ENCODE data around the gene TBCK. TPM values are rescaled to one million over a fixed set of nuclear protein-coding genes. Genes with fewer than 3 reads are reported as not detected.
"Not testable (repeated sequence)": the region's sequence is repeated elsewhere in the genome, so short reads cannot be mapped to it uniquely, and the experiment has no call there.

TBCK gene
- total and polyA plus RNA-seq, 2 donors (not counting 3 experiments of a cell fraction or from before 2014, with no cell fraction given): 18.2 to 38.6 TPM

- H4K20me1 ChIP-seq (replicated peaks; ENCODE audit: control insufficient read depth, extremely low read depth, insufficient read depth, low read length); H3K4me1 ChIP-seq (ENCODE audit: control insufficient read depth, extremely low read depth, insufficient read depth, low read length); H3K4me3 ChIP-seq (replicated peaks in 1 of 3; ENCODE audit: insufficient read depth in 1 of 3, low read depth in 1 of 3, low read length in 3 of 3); CTCF ChIA-PET; H3K27ac ChIP-seq (ENCODE audit: insufficient read depth, low read depth, low read length); H2AFZ ChIP-seq (ENCODE audit: low read depth, low read length); H3K9ac ChIP-seq (replicated peaks; ENCODE audit: extremely low read depth, insufficient read depth, low read length); FAIRE-seq; H3K79me2 ChIP-seq (ENCODE audit: control insufficient read depth, insufficient read depth, low read length); H3K36me3 ChIP-seq (ENCODE audit: control insufficient read depth in 2 of 2, extremely low read depth in 1 of 2, insufficient read depth in 2 of 2, low read length in 2 of 2); dilution Hi-C loops (cut with MboI; ENCODE audit: extremely low pct_ligation_motif_present, low sequenced_read_pairs); intact Hi-C loops (cut with micrococcal nuclease); H3K9me3 ChIP-seq (replicated peaks; ENCODE audit: control insufficient read depth, insufficient read depth, low read length); H3K4me2 ChIP-seq (ENCODE audit: insufficient read depth, low read length); BruUV-seq (replicated peaks); DNase-seq (ENCODE audit: low read depth, low spot score); POLR2A ChIA-PET; H3K9me1 ChIP-seq (replicated peaks; ENCODE audit: control insufficient read depth, extremely low read depth, insufficient read depth, low read length); H3K27me3 ChIP-seq (ENCODE audit: control insufficient read depth in 2 of 2, insufficient read depth in 2 of 2, low read length in 2 of 2): not testable (repeated sequence)
Observed at GRCh38 chr4:106119949-106120555, 196.0 kb downstream of the TBCK start.

DNA sequence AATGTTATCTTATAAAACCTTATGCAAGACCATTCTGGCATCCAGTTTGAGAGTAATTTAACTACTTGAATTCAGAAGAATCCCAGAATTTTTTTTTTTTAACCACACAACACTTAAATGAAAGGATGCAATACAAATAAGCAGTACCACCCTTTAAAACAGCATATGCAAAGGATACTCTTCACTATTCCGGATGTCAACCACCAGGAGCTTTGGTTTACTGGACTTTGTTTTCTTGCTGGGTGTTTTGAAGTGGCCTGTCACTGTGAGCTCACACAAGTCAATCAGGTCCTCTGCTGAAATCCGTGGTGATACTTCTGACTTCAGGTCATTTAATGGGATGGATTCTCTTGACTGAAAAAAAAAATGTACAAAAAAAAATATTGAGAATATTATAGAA is 200.0 kb downstream of the TBCK start:
- dilution Hi-C loops (cut with MboI; ENCODE audit: extremely low pct_ligation_motif_present, low sequenced_read_pairs) (no loop called here), intact Hi-C loops (cut with micrococcal nuclease) (no loop called here)
- H2AFZ ChIP-seq (ENCODE audit: low read depth, low read length): no peak overlapping the region
- no peaks in the 10 kb centered on the region for H3K4me1 ChIP-seq (ENCODE audit: control insufficient read depth, extremely low read depth, insufficient read depth, low read length)
- no peaks in the 10 kb centered on the region for H3K36me3 ChIP-seq (ENCODE audit: control insufficient read depth in 2 of 2, extremely low read depth in 1 of 2, insufficient read depth in 2 of 2, low read length in 2 of 2)
- H3K27ac ChIP-seq (ENCODE audit: insufficient read depth, low read depth, low read length): no peak overlapping the region
- no TSS peak for BruUV-seq (replicated peaks)
- no peak overlapping the region for H3K9ac ChIP-seq (replicated peaks; ENCODE audit: extremely low read depth, insufficient read depth, low read length)
- H3K4me2 ChIP-seq (ENCODE audit: insufficient read depth, low read length): no peak overlapping the region
- no peak overlapping the region for H3K4me3 ChIP-seq (replicated peaks in 1 of 3; ENCODE audit: insufficient read depth in 1 of 3, low read depth in 1 of 3, low read length in 3 of 3)
- no peaks in the 10 kb centered on the region for H3K79me2 ChIP-seq (ENCODE audit: control insufficient read depth, insufficient read depth, low read length)
- FAIRE-seq (no peak), DNase-seq (ENCODE audit: low read depth, low spot score) (no peak)
- ChIA-PET POLR2A (interaction anchor here (0.7 kb wide), 1 partner anchor 88 kb away, joined by 3 read pairs; no protein-coding TSS in a partner anchor), CTCF (no interaction called here)
- TF ChIP-seq CTCF (IDR thresholded peaks at IDR 0.05; ENCODE audit: extremely low read depth in 1 of 2, insufficient read depth in 1 of 2, low read depth in 1 of 2, low read length in 2 of 2) (no peak), GATA2 (IDR thresholded peaks at IDR 0.05; ENCODE audit: insufficient read depth, insufficient read length, low read depth, low read length) (no peak), POLR2A (IDR thresholded peaks at IDR 0.05; ENCODE audit: low read depth, low read length) (no peak), FOS (IDR thresholded peaks at IDR 0.05; ENCODE audit: borderline replicate concordance, insufficient read depth, low read length) (no peak)
- no peaks in the 10 kb centered on the region for H3K9me3 ChIP-seq (replicated peaks; ENCODE audit: control insufficient read depth, insufficient read depth, low read length)
- no peaks in the 10 kb centered on the region for H3K9me1 ChIP-seq (replicated peaks; ENCODE audit: control insufficient read depth, extremely low read depth, insufficient read depth, low read length)
- H4K20me1 ChIP-seq (replicated peaks; ENCODE audit: control insufficient read depth, extremely low read depth, insufficient read depth, low read length): no peaks in the 10 kb centered on the region
- no peaks in the 10 kb centered on the region for H3K27me3 ChIP-seq (ENCODE audit: control insufficient read depth in 2 of 2, insufficient read depth in 2 of 2, low read length in 2 of 2)
